Right lobe of liver (tissue), 4 donors: ENCODE measurements around the gene SDHAF2.

Experiments used
- POLR2A ChIP-seq: fragments of 450-650 bp; IDR thresholded peaks from one replicate; pipeline ENCODE4 v1.6.1; 2017; ENCODE audit warnings: antibody characterized with exemption, mild to moderate bottlenecking
- TF ChIP-seq, protein P1 (sequence below), 4 donors: fragments of 200-600 bp in 3 of 4; fragments of 450-650 bp in 1 of 4; IDR thresholded peaks; one replicate each; pipeline versions ENCODE4 v1.5.1 to v1.8.0; 2016 to 2022; ENCODE audit warnings: antibody characterized with exemption in 4 of 4, mild to moderate bottlenecking in 2 of 4
- donor health status: DM: no; HTN: no; CAD: no.
- donor health status: DM: no; HTN: no; CAD: no.
- donor health status: DM: no; HTN: yes; CAD: no.

DNA sequence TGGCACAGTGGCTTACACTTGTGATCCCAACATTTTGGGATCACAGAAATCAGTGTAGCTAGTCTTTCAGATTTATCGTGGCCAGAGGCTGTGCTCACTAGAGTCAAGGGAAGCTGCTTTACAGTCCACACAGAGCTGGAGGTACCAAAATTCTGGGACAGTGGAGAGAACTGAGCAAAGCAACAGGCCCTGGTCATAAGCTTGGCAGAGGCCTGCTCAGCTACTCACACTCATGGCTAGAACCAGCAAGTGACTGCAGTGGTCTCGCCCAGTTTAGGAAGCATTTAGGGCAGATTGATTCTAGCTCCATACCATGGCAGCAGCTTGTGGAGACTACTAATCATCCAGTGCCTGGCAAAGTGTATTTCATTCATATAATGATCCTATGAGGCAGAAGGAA, 28.8 kb upstream of the SDHAF2 start:
- TF ChIP-seq, protein P1, sequence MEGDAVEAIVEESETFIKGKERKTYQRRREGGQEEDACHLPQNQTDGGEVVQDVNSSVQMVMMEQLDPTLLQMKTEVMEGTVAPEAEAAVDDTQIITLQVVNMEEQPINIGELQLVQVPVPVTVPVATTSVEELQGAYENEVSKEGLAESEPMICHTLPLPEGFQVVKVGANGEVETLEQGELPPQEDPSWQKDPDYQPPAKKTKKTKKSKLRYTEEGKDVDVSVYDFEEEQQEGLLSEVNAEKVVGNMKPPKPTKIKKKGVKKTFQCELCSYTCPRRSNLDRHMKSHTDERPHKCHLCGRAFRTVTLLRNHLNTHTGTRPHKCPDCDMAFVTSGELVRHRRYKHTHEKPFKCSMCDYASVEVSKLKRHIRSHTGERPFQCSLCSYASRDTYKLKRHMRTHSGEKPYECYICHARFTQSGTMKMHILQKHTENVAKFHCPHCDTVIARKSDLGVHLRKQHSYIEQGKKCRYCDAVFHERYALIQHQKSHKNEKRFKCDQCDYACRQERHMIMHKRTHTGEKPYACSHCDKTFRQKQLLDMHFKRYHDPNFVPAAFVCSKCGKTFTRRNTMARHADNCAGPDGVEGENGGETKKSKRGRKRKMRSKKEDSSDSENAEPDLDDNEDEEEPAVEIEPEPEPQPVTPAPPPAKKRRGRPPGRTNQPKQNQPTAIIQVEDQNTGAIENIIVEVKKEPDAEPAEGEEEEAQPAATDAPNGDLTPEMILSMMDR (IDR thresholded peaks at IDR 0.05): no peak
- TF ChIP-seq POLR2A: no peak
